Tongue (tissue), 2 donors: ENCODE results near the gene CD63. TPM values are rescaled to one million over a fixed set of nuclear protein-coding genes. Genes with fewer than 3 reads are reported as not detected.

ENCODE experiments used
- DNase-seq: peaks from one replicate; pipeline ENCODE4 v3.0.0-alpha.2; 2015
- total RNA-seq: library from RNA; depleted of rRNA; stranded (reverse); fragments of >200 nt; gene quantifications from one replicate; pipeline ENCODE4 v1.2.3, GENCODE V29; 2014

Gene CD63
- total RNA-seq, 1 donor from 2014 or later, result 710 TPM

- DNase-seq, result peak; percentile 50
Measured at GRCh38 chr12:55704824-55705718, 23.7 kb downstream of the CD63 start.

GRCh38 chr12:55703901-55704761 lies 24.7 kb downstream of the CD63 start:
- DNase-seq, result peak; percentile 98

- peak; percentile 98 for DNase-seq
Measured at GRCh38 chr12:55703288-55703687, 25.5 kb downstream of the CD63 start.

GRCh38 chr12:55702861-55703260 lies 25.9 kb downstream of the CD63 start:
- DNase-seq, result no peak

GRCh38 chr12:55700255-55701018 lies 28.4 kb downstream of the CD63 start:
- peak; percentile 64 for DNase-seq

- DNase-seq, result no peak
Measured at GRCh38 chr12:55699471-55700055, 29.2 kb downstream of the CD63 start.

- no peak for DNase-seq
Measured at GRCh38 chr12:55698965-55699364, 29.8 kb downstream of the CD63 start.

- no peak for DNase-seq
Measured at GRCh38 chr12:55698241-55698955, 30.4 kb downstream of the CD63 start.

GRCh38 chr12:55697686-55698085 lies 31.1 kb downstream of the CD63 start:
- no peak for DNase-seq

GRCh38 chr12:55696796-55697462 lies 31.9 kb downstream of the CD63 start:
- DNase-seq, result no peak

- DNase-seq, result no peak
Measured at GRCh38 chr12:55696141-55696540, 32.7 kb downstream of the CD63 start.

- no peak for DNase-seq
Measured at GRCh38 chr12:55695349-55695748, 33.5 kb downstream of the CD63 start.

- DNase-seq, result no peak
Measured at GRCh38 chr12:55694651-55695050, 34.2 kb downstream of the CD63 start.

- no peak for DNase-seq
Measured at GRCh38 chr12:55694188-55694515, 34.7 kb downstream of the CD63 start.

- DNase-seq, result no peak
Measured at GRCh38 chr12:55693323-55694187, 35.3 kb downstream of the CD63 start.

- no peak for DNase-seq
Measured at GRCh38 chr12:55692631-55693322, 36.0 kb downstream of the CD63 start.

- no peak for DNase-seq
Measured at GRCh38 chr12:55688716-55689655, 39.8 kb downstream of the CD63 start.

- DNase-seq, result no peak
Measured at GRCh38 chr12:55687746-55688145, 41.1 kb downstream of the CD63 start.
